ENCODE results near the gene ANLN.
A peak's percentile ranks its signal among the peaks of the same experiment; 100 is the strongest.

DNA sequence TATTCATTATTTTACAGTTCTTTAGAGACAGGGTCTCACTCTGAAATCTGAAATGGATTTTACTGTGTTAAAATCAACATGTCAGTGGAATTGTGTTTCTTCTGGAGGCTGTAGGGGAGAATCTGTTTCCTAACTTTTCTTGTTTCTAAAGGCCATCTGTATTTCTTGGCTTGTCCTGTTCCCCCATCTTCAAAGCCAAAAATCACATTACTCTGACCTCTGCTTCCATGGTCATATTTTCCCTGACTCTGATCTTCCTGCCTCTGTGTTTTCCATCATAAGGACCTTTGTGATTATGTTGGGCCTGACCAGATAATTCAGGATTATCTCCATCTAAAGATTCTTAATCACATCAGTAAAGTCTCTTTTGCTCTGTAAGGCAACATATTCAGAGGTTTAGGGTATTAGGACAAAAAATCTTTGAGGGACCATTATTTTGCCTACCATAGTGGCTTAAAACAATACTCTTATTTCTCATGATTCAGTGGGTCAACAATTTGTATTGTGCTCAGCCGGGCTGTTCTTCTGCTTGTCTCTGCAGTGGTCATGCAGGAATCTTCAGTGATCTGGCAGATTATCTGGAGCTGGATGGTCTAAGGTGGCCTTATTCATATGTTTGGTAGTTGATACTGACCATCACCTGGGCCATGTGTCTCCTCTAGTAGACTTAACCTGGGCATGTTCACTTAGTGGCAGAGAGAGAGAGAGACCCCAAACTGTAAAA lies 5.7 kb downstream of the ANLN start:
- TF ChIP-seq GLI2 (tag by site-specific recombination; IDR thresholded peaks at IDR 0.05; ENCODE audit: borderline replicate concordance, low read depth) (no peak), ZSCAN18 (tag by site-specific recombination; IDR thresholded peaks at IDR 0.05) (no peak), ZNF830 (tag by site-specific recombination; IDR thresholded peaks at IDR 0.05; ENCODE audit: low read depth) (no peak), ZNF785 (tag by site-specific recombination; IDR thresholded peaks at IDR 0.05) (no peak), ZBTB10 (tag by site-specific recombination; IDR thresholded peaks at IDR 0.05) (no peak), ZNF501 (tag by site-specific recombination; IDR thresholded peaks at IDR 0.05) (no peak), TRIM28 (IDR thresholded peaks at IDR 0.05; ENCODE audit: borderline replicate concordance, low read length) (peak; percentile 20; the same call in 1 of the 2 replicates), ATF2 (tag by site-specific recombination; IDR thresholded peaks at IDR 0.05; ENCODE audit: low read depth) (no peak), ZBTB44 (tag by site-specific recombination; IDR thresholded peaks at IDR 0.05) (no peak), GLI4 (tag by site-specific recombination; IDR thresholded peaks at IDR 0.05) (no peak)
- TF ChIP-seq, protein P1, sequence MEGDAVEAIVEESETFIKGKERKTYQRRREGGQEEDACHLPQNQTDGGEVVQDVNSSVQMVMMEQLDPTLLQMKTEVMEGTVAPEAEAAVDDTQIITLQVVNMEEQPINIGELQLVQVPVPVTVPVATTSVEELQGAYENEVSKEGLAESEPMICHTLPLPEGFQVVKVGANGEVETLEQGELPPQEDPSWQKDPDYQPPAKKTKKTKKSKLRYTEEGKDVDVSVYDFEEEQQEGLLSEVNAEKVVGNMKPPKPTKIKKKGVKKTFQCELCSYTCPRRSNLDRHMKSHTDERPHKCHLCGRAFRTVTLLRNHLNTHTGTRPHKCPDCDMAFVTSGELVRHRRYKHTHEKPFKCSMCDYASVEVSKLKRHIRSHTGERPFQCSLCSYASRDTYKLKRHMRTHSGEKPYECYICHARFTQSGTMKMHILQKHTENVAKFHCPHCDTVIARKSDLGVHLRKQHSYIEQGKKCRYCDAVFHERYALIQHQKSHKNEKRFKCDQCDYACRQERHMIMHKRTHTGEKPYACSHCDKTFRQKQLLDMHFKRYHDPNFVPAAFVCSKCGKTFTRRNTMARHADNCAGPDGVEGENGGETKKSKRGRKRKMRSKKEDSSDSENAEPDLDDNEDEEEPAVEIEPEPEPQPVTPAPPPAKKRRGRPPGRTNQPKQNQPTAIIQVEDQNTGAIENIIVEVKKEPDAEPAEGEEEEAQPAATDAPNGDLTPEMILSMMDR (tag by site-specific recombination; IDR thresholded peaks at IDR 0.05) = no peak
- TF ChIP-seq, protein P2, sequence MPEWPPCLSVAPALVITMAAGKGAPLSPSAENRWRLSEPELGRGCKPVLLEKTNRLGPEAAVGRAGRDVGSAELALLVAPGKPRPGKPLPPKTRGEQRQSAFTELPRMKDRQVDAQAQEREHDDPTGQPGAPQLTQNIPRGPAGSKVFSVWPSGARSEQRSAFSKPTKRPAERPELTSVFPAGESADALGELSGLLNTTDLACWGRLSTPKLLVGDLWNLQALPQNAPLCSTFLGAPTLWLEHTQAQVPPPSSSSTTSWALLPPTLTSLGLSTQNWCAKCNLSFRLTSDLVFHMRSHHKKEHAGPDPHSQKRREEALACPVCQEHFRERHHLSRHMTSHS (tag by site-specific recombination; IDR thresholded peaks at IDR 0.05) = no peak
- TF ChIP-seq, protein P3, sequence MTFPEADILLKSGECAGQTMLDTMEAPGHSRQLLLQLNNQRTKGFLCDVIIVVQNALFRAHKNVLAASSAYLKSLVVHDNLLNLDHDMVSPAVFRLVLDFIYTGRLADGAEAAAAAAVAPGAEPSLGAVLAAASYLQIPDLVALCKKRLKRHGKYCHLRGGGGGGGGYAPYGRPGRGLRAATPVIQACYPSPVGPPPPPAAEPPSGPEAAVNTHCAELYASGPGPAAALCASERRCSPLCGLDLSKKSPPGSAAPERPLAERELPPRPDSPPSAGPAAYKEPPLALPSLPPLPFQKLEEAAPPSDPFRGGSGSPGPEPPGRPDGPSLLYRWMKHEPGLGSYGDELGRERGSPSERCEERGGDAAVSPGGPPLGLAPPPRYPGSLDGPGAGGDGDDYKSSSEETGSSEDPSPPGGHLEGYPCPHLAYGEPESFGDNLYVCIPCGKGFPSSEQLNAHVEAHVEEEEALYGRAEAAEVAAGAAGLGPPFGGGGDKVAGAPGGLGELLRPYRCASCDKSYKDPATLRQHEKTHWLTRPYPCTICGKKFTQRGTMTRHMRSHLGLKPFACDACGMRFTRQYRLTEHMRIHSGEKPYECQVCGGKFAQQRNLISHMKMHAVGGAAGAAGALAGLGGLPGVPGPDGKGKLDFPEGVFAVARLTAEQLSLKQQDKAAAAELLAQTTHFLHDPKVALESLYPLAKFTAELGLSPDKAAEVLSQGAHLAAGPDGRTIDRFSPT (tag by site-specific recombination; IDR thresholded peaks at IDR 0.05) = no peak

Data from HEK293 (cell line).